Peyer's patch (tissue), 4 donors: ENCODE measurements around the gene ITGAL.

Experiments
- CTCF ChIP-seq, 6 experiments: fragments of 450-650 bp in 4 of 6; fragments of 200-600 bp in 2 of 6; sonication (generic) in 1 of 6; IDR thresholded peaks; one replicate each; pipeline ENCODE4 v1.5.1; 2017 to 2019; ENCODE audit warnings: antibody characterized with exemption in 6 of 6, mild to moderate bottlenecking in 3 of 6, moderate library complexity in 1 of 6
- POLR2A ChIP-seq, 2 donors: fragments of 450-650 bp; IDR thresholded peaks; one replicate each; pipeline ENCODE4 v1.5.1; 2017; ENCODE audit warnings: antibody characterized with exemption in 2 of 2, mild to moderate bottlenecking in 2 of 2, moderate library complexity in 2 of 2

GRCh38 chr16:30533748-30534367 is 61.3 kb downstream of the ITGAL start:
- no peak for TF ChIP-seq CTCF (IDR thresholded peaks at IDR 0.05)
- no peak for TF ChIP-seq POLR2A (IDR thresholded peaks at IDR 0.05)
